ENCODE measurements around the gene ZNF32.

- no peak for TF ChIP-seq CTCF (IDR thresholded peaks at IDR 0.05)
- TF ChIP-seq POLR2A (IDR thresholded peaks at IDR 0.05), result no peak
- TF ChIP-seq POLR2AphosphoS5 (IDR thresholded peaks at IDR 0.05), result no peak
Observed at GRCh38 chr10:43680035-43680434, 31.4 kb upstream of the ZNF32 start.

Measured in breast epithelium (tissue), 3 donors.